ENCODE data around the gene CISD1.

Gene CISD1

DNA sequence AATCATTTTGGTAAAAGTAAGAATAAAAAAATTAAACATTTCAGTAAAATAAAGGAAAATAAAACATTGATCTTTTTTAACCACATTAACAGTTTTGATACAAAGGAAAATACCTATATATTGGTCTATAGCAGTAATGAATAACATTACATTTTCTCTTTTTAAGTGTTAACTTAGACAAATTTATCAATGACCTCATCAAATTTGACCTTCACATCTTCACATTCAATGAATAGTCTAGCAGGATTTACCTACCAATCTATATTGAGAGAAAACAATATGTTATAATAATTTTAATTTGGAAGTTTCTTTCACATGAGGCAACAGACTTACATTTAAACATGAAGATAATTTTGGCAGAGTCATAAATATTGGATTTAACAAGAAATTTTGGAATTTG lies 47.9 kb downstream of the CISD1 start:
- DNase-seq = no peak

GRCh38 chr10:58318346-58318745 lies 49.4 kb downstream of the CISD1 start:
- DNase-seq = no peak

GRCh38 chr10:58319599-58319998 lies 50.6 kb downstream of the CISD1 start:
- DNase-seq = no peak

GRCh38 chr10:58320351-58321049 lies 51.5 kb downstream of the CISD1 start:
- no peak for DNase-seq

DNA sequence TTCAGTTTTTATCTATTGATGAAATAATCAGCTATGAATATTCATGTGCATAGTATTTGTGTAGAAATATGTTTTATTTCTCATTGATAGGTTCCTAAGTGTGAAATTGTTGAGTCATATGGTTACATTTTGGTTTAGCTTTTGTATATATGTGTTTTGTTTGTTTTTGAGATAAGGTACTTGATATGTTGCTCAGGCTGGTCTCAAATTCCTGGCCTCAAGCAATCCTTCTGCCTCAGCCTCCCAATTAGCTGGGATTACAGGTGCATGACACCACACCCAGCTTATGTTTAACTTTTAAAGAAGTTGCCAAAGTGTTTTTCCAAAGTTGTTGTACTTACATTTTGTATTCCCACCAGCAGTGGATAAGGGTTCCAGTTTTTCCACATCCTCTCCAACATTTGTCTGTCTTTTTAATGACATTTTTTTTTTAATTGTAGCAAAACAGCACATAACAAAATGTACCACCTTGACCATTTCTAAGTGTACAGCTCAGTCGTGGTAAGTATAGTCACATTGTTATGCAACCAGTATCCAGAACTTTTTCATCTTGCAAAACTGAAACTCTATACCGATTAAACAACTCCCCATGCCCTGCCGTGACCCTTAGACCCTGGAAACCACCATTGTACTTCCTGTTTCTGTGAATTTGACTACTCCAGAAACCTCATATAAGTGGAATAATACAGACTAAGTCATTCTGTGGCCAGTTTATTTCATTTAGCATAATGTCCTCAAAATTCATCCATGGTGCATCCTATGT lies 53.3 kb downstream of the CISD1 start:
- no peak for DNase-seq

DNA sequence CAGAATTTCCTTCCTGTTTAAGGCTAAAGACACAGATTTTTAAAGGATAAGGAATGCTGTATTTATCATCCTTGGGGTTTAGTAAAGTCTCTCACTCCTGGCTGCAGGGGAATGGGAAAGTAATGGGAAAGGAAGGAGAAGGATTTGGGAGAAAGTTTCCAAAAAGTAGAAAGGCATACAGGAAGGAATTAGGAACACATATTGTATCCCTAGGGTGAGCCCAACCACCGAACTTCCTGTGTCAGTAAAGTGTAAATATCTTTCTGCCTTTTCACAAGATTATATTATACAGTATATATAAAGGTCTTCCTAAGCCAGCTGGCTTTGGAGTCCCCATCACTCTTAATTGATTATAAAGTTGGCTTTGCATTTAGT lies 53.9 kb downstream of the CISD1 start:
- DNase-seq = no peak

DNA sequence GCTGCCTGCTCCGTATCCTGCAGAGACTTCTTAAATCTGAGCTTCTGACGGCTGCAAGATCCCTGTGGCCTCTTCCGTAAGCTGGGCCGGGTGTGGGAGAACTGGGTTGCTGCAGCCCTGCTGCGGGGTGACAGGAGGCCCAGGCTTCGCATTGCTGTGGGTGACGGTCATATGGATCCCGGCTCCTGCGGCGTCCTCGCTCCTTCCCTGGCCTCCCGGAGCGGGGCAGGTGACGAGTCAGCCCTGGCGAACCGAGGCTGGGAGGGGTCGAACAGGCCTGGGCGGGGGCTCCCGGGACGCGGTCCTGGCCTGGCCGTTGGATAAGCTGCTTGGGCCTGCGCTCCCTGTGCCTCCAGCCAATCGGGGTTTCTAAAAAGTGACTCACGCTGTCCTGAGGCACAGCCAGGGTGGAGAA lies 58.0 kb downstream of the CISD1 start:
- no peak for DNase-seq

- DNase-seq = no peak
Observed at GRCh38 chr10:58328233-58328632, 59.3 kb downstream of the CISD1 start.

DNA sequence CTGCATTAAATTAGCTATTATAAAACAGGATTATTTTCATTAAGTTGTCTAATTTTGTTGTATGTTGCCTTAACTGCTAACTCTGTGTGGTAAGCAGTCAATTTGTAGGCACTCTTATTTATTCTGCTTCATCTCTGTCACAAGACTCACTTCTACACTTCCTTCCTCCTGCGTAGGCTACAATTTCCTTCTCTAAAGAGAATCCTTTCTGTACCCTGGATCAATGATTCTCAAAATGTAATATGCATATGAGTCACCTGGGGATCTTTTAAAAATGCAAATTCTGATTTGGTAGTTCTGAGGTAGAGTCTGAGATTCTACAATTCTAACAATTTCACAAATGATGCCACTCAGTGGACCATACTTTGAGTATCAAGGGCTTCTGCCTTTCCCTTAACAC lies 61.5 kb downstream of the CISD1 start:
- DNase-seq = no peak

DNA sequence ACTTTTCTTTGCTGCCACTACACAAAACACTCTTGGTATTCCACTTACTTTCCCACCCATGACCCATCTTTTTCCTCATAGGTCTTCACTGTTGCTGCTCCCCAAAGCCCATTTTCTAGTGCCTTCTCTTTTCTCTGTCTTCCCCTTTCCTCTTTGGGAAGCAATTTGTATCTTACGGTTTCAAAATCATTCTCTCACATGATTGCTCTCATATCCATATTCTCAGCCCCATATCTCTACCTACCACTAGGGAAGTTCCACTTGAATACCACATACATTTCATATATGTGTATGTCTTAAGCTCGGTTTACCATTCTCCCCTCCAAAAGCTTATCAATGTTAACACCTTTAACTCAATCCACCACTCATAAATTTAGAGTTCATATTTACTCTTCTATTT lies 62.7 kb downstream of the CISD1 start:
- DNase-seq = no peak

DNA sequence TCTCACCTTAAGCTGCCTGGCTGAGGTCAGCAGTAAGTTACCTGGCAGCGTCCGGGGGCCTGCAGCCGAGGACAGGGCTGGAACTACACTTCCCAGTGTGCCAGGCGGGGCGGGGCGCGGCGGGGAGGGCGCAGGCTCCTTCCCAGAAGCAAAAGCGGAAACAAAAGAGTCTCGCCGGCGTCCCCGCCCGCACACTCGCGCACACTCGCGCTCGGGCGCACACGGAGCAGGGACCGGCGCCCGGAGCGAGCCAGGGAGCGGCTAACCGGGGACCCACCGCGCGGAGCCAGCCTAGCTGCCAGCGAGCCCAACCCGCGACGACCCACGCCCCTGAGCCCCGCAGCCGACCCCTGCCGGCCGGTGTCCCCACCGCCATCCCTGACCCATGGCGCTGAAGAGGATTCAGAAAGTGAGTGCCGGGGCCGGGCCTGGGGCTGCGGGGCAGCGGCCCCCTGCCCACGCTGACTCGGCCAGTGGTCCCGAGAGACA lies 65.9 kb downstream of the CISD1 start, which contains the start of gene UBE2D1:
Gene UBE2D1 (plus strand): TSS at position 190 of the 489 bp plus-strand sequence. CDS start 196 bp downstream, at position 386.
- DNase-seq = peak; percentile 88

DNA sequence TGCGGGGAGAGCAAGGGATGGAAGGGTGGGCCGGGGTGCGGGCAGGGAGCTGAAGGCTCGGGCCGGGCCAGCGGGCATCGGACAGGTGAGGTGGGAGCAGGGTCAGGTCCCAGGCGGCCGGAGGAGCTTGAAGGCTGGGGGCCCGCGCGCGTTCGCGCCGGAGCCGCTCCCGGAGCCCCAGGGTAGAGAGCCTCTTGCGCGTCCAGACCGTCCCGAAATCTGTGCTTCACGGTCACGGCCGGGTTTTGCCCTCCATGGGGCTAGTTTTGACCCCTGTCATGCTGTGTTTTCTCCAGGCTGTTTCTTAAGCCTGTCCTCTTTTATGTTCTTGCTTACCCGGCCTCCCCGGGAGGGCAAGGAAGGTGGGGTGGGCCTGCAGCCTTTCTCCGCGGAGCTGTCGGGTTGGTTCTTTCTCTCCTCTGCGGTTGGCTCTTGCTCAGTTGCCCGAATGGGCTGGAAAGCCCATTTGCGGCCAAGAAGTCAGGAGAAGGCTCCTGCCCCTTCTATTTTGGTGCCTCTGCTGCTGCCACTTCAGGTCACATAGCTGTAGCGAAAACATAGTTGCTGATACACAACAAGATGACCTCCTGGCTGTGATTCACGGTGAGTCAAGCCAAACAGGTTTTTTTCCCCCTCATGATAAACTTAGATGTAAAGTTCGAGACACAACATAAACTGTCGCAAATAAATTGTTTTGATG lies 66.5 kb downstream of the CISD1 start:
- DNase-seq = peak; percentile 20

DNA sequence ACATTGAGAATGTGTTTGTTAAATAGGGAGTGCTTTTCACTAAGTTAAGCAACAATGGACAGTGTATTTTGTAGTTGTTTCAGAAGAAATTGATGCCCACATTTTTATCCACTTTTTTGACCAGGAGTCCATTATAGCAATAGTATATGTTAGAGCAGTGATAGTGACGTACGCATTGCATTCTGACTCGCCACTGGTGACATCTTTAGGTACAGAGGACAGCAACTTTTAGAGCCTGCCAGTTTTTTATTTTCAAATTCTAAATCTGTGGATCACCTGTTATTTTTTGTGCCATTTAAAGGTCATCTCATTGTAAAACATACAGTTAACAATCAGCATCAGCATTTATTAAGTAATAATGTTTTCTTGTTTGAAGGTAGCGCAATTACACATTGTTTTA lies 67.3 kb downstream of the CISD1 start:
- no peak for DNase-seq

Data from CD4-positive, alpha-beta T cell treated with Interleukin-17A for 4 hours (primary cell).